ENCODE data around the gene SPATA7.

DNA sequence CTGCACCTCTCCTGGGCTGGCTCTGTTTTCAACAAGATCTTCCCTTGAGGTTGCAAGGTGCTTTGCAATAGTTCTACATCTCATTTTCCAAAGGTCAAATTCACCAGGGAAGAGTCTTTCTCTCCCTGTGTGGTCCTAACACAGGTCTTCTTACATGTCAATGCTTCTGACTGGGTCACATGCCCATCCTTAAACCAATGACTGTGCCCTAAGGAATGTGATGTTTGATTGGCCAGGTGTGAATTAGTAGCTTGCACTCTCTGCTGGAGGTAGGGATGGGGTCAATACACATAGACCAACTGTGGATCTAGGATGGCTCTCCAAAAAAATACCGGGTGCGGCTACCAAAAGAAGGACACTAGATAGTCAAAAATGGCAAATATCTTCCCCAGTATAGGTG, 42.5 kb upstream of the SPATA7 start:
- TF ChIP-seq POLR2AphosphoS5 (IDR thresholded peaks at IDR 0.05; ENCODE audit: borderline replicate concordance, low read depth, low read length): no peak
- TF ChIP-seq EZH2 (IDR thresholded peaks at IDR 0.05): no peak
